ENCODE data around the gene SERPINB12. TPM values are rescaled to one million over a fixed set of nuclear protein-coding genes. Genes with fewer than 3 reads are reported as not detected.

The SERPINB12 gene
- total and polyA plus RNA-seq, 8 donors = not detected

DNA sequence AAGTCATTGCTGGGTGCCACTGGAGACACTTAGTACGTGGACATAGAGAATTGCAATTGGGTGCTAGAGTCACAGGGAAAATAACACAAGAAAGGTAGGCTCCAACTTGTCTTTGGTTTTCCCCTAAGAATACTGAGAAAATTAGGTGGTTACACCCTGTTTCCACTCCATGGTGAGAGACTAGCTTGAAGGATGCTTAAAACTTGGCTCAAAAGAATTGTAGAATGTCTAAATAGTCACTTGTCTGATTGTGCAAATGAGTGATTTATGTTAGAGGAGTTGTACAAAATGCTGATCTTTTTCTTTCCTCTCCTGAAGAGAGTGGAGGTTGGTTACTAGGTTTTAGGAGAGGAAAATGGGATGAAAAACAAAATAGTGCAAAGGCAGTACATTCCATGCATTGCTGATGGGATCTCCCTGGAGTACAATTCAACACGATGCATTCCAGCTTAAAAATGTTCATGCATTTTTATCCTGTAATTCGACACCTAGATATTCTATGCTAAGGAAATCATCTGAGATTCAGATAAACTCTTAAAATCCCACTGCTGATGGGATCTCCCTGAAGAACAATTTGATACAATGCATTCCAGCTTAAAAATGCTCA lies 2.2 kb upstream of the SERPINB12 start:
- Histone ChIP-seq H3K4me1 (no peaks in the 10 kb centered on the region), H3K36me3 (no peaks in the 10 kb centered on the region), H3K27me3 (no peaks in the 10 kb centered on the region), H3K4me3 (no peak overlapping the region), H3K9me3 (no peaks in the 10 kb centered on the region), H3K27ac (no peak overlapping the region)
- peak in 1 of 2 donors; percentile 24 for DNase-seq
- TF ChIP-seq POLR2AphosphoS5 (IDR thresholded peaks at IDR 0.05) = no peak
- TF ChIP-seq, protein P1, sequence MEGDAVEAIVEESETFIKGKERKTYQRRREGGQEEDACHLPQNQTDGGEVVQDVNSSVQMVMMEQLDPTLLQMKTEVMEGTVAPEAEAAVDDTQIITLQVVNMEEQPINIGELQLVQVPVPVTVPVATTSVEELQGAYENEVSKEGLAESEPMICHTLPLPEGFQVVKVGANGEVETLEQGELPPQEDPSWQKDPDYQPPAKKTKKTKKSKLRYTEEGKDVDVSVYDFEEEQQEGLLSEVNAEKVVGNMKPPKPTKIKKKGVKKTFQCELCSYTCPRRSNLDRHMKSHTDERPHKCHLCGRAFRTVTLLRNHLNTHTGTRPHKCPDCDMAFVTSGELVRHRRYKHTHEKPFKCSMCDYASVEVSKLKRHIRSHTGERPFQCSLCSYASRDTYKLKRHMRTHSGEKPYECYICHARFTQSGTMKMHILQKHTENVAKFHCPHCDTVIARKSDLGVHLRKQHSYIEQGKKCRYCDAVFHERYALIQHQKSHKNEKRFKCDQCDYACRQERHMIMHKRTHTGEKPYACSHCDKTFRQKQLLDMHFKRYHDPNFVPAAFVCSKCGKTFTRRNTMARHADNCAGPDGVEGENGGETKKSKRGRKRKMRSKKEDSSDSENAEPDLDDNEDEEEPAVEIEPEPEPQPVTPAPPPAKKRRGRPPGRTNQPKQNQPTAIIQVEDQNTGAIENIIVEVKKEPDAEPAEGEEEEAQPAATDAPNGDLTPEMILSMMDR (IDR thresholded peaks at IDR 0.05) = no peak
- no peak for TF ChIP-seq POLR2A (IDR thresholded peaks at IDR 0.05)
- TF ChIP-seq EP300 (IDR thresholded peaks at IDR 0.05) = no peak
- intact Hi-C loops (cut with DNase I; ENCODE audit: low total_unique reads) = no loop called here
- 49 to 57% (median 52%) methylated on average over 3 of the region's 3 CpGs for WGBS, 5 donors

DNA sequence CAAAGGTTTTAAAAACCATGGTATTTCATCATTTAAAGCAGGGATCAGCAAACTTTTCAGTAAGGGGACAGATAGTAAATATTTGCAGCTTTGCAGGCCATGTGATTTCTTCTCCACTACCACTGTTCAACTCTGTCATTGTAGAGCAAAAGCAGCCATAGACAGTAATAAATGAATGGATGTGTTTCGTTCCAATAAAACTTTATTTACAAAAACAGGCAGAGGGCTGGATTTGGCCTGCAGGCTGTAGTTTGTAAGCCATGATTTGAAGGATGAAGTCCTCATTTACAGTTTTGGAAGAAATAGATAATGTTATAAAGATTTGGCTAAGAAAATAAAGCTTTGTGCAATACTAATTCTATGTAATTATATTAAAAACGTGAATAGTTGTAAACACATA lies 1.8 kb downstream of the SERPINB12 start:
- H3K36me3 ChIP-seq = no peaks in the 10 kb centered on the region
- no peaks in the 10 kb centered on the region for H3K27me3 ChIP-seq
- 73 to 88% (median 77%) methylated on average over 2 of the region's 2 CpGs for WGBS, 5 donors
- TF ChIP-seq EP300 (IDR thresholded peaks at IDR 0.05) (no peak), POLR2AphosphoS5 (IDR thresholded peaks at IDR 0.05) (no peak), POLR2A (IDR thresholded peaks at IDR 0.05) (no peak)
- TF ChIP-seq, protein P1 (IDR thresholded peaks at IDR 0.05) = no peak
- H3K4me1 ChIP-seq = no peaks in the 10 kb centered on the region
- intact Hi-C loops (cut with DNase I; ENCODE audit: low total_unique reads) = no loop called here
- no peak for DNase-seq
- H3K27ac ChIP-seq = no peak overlapping the region
- no peaks in the 10 kb centered on the region for H3K9me3 ChIP-seq
- no peak overlapping the region for H3K4me3 ChIP-seq

DNA sequence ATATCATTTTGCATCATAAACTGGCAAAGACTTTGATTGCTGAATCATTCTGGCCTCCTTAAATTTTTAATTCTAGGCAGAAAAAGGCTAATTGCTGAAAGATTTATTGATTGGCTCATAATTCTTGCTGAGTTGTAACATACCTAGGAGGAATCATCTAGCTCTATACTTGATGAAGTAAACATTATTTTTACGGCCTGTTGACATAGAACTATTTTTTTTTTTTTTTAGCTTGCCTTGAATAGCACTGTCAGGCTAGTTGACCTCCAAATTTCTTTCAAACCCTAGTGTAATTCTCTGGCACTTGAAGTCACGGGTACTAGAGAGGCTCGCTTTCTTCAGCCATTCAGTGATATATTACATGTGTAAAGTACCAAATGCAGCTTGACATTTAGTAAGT lies 2.8 kb downstream of the SERPINB12 start:
- no peak overlapping the region for H3K4me3 ChIP-seq
- H3K9me3 ChIP-seq = no peaks in the 10 kb centered on the region
- WGBS, 5 donors = 68 to 86% (median 83%) methylated on average over 3 of the region's 3 CpGs
- H3K4me1 ChIP-seq = no peaks in the 10 kb centered on the region
- H3K36me3 ChIP-seq = no peaks in the 10 kb centered on the region
- TF ChIP-seq, protein P1 (IDR thresholded peaks at IDR 0.05) = no peak
- TF ChIP-seq EP300 (IDR thresholded peaks at IDR 0.05) (no peak), POLR2AphosphoS5 (IDR thresholded peaks at IDR 0.05) (no peak), POLR2A (IDR thresholded peaks at IDR 0.05) (no peak)
- no peak overlapping the region for H3K27ac ChIP-seq
- intact Hi-C loops (cut with DNase I; ENCODE audit: low total_unique reads) = no loop called here
- H3K27me3 ChIP-seq = no peaks in the 10 kb centered on the region
- DNase-seq = no peak

DNA sequence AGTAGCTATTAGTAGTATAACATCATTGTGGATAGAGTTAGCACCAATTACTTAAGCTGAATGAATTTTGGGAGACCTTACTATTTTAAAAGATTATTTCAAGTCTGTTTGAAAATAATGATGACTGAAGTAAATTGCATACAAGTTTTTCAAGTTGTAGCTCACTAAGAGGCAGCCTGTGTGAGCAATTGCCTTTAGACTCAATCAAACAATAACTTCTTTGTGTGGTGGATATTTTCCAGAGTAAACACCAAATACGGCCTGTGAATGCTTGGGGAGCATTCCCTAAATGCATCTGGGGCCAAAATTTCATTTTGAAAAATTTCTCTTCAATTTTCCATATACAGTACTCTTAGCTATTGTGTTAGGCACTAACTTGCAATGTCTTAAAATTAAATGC lies 7.9 kb downstream of the SERPINB12 start:
- H3K27me3 ChIP-seq = no peaks in the 10 kb centered on the region
- H3K4me1 ChIP-seq = peaks cover 0 to 9% (median 4%) of the 10 kb centered on the region in 4 donors
- H3K9me3 ChIP-seq = no peaks in the 10 kb centered on the region
- H3K4me3 ChIP-seq = no peak overlapping the region
- no peak for TF ChIP-seq POLR2A (IDR thresholded peaks at IDR 0.05)
- TF ChIP-seq POLR2AphosphoS5 (IDR thresholded peaks at IDR 0.05) = no peak
- no peak for TF ChIP-seq EP300 (IDR thresholded peaks at IDR 0.05)
- TF ChIP-seq, protein P1 (IDR thresholded peaks at IDR 0.05) = no peak
- H3K27ac ChIP-seq = no peak overlapping the region
- intact Hi-C loops (cut with DNase I; ENCODE audit: low total_unique reads) = no loop called here
- no peak for DNase-seq
- 9 to 22% (median 17%) methylated on average over 1 of the region's 1 CpG for WGBS, 5 donors
- no peaks in the 10 kb centered on the region for H3K36me3 ChIP-seq

All from stomach (tissue), 9 donors.